Activated CD4-positive, alpha-beta T cell treated with anti-CD3 and anti-CD28 coated beads, Interleukin-2, amount 10 ng/mL, durations not matched to agents 24 days and 14 days (primary cell): ENCODE results near the gene CDYL. TPM values are rescaled to one million over a fixed set of nuclear protein-coding genes. Genes with fewer than 3 reads are reported as not detected.

Experiments
- DNase-seq: peaks from one replicate; pipeline ENCODE4 v3.0.0; 2022
- H3K27ac Mint-ChIP-seq: one replicate; pipeline ENCODE4 v1.8.0; 2022; ENCODE audit warnings: mild to moderate bottlenecking, mixed read lengths
- H3K27me3 Mint-ChIP-seq: one replicate; pipeline ENCODE4 v1.8.0; 2022; ENCODE audit warnings: mixed read lengths
- H3K36me3 Mint-ChIP-seq: one replicate; pipeline ENCODE4 v1.8.0; 2022; ENCODE audit warnings: low read depth, mild to moderate bottlenecking, mixed read lengths
- H3K4me1 Mint-ChIP-seq: one replicate; pipeline ENCODE4 v1.8.0; 2021; ENCODE audit warnings: mixed read lengths
- H3K4me3 Mint-ChIP-seq: one replicate; pipeline ENCODE4 v1.8.0; 2022; ENCODE audit warnings: mild to moderate bottlenecking, moderate library complexity, mixed read lengths
- H3K9me3 Mint-ChIP-seq: one replicate; pipeline ENCODE4 v1.8.0; 2021; ENCODE audit warnings: mixed read lengths
- intact Hi-C: fragments of 100-400 bp; cut with micrococcal nuclease; formaldehyde crosslinking; loops from one replicate; pipeline ENCODE4 v1.15.1; 2023
- total RNA-seq: library from RNA; stranded (reverse); gene quantifications from 2 replicates; pipeline ENCODE4 v1.2.3, GENCODE V29; 2022

The CDYL gene, protein sequence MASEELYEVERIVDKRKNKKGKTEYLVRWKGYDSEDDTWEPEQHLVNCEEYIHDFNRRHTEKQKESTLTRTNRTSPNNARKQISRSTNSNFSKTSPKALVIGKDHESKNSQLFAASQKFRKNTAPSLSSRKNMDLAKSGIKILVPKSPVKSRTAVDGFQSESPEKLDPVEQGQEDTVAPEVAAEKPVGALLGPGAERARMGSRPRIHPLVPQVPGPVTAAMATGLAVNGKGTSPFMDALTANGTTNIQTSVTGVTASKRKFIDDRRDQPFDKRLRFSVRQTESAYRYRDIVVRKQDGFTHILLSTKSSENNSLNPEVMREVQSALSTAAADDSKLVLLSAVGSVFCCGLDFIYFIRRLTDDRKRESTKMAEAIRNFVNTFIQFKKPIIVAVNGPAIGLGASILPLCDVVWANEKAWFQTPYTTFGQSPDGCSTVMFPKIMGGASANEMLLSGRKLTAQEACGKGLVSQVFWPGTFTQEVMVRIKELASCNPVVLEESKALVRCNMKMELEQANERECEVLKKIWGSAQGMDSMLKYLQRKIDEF
- total RNA-seq, result 23.4 and 24.4 TPM in 2 replicates

DNA sequence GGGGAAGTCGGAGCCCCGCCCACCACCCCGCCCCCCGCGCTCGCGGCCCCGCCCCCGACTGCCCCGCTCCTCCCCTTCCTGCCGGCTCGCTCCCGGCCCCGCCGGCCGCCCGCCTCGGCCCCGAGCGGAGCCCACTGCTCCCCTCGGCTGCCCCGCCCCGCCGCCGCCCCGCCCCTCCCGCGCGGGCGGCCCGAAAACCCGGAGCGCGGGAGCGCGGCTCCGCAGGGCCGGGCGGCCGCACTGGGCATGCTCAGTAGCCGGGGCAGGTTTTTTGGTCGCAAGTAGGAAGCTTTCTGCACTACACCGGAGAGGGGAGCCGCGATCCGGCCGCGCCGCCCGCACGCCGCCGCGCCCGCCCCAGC, at the start of gene CDYL:
Gene CDYL (plus strand): TSS at position 274 of the 362 bp plus-strand sequence. CDS start 380 bp downstream, outside the sequence.
- peak; percentile 97 for DNase-seq
- H3K4me3 Mint-ChIP-seq, result peak within 1 kb of the TSS; percentile 85
- intact Hi-C loops, result loop anchor here (5.0 to 10.0 kb wide), 5 partner anchors 139 to 754 kb away; partner anchors contain the start of genes ECI2, FARS2 and LYRM4
- peaks cover 23% of the 10 kb centered on the region for H3K9me3 Mint-ChIP-seq
- peaks cover 35% of the 10 kb centered on the region for H3K27me3 Mint-ChIP-seq
- H3K27ac Mint-ChIP-seq, result peak within 1 kb of the TSS; percentile 87
- peaks cover 40% of the 10 kb centered on the region for H3K4me1 Mint-ChIP-seq
- H3K36me3 Mint-ChIP-seq, result peaks cover 9% of the 10 kb centered on the region

DNA sequence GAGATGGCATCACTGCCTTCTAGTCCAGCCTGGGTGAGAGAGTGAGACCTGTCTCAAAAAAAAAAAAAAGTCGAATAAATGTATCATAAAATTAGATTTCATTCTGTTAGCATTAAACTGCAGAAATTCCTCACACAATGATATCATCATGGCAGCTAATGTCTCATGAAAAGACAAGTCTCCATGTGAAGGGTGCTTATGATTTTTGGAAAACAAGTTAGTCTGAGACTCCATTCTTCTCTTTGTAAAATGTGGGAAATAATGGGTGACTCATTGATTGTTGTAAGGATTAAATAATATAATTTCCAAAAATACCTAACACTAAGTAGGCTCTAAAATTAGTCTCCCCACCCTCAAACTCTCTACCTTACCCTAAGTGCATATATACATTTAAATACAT, 49.6 kb upstream of the CDYL start:
- intact Hi-C loops, result no loop called here
- H3K4me3 Mint-ChIP-seq, result no peak overlapping the region

DNA sequence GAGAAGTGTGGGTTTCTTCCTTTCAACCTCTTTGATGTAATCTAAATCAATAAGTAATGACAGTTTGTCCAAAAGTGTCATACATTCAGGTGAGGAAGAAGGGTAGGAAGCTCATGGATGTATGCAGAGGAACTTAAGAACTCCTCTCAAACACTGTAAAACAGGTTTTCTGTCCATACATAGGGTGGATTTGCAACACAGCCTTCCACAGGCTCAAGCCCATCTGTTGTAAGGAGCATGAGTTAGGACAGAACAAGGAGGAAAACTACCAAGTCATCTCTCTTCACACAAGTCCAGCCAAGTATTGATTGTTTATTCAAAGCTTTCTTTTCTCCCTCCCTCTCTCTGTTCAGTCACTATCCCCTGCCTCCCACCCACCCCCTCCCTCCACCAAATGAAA, 49.0 kb upstream of the CDYL start:
- no peak overlapping the region for H3K4me3 Mint-ChIP-seq
- no peak for DNase-seq

More for the DNA sequence above, 49.6 kb upstream of the CDYL start:
- Mint-ChIP-seq H3K9me3 (no peaks in the 10 kb centered on the region), H3K36me3 (no peaks in the 10 kb centered on the region), H3K27ac (no peak overlapping the region), H3K4me1 (no peaks in the 10 kb centered on the region), H3K27me3 (peaks cover 5% of the 10 kb centered on the region)
- DNase-seq, result no peak

DNA sequence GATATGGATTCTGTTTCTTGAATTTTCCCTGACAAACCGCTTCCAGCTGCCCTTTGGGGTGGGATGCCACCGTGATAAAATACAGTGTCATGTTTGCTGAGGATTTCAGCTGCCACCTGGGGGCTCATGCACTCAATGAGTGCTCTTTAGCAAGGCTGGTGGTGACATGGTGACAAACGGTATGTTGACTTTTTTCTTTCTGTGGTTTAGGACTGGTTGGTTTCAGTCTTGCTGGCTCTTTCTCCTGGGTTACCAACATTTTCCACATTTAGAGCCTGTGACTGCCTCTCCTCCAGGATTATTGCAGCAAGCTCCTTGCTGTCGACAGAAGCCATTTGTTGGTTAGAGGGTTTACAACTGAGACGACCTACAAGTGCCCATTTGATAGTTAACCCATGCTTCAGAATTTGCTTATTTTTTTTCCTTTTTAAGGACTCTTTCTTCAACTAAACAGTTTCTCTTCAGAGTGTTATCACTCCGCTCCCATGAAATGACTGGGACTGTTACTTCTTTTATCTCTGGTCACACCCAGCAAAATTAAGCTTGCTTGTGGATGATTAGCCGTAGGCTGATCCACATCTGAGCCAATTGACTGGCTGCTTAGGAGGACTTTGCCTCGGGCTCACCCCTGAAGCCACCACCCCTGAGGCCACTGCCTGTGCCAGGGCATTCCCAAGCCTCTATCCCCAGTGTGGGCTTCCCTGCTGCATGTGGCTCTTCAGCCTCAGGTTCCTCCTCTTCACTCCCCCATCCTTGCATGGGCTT, 48.4 kb upstream of the CDYL start:
- no peak overlapping the region for H3K4me3 Mint-ChIP-seq
- intact Hi-C loops, result no loop called here

More for the DNA sequence above, 49.0 kb upstream of the CDYL start:
- Mint-ChIP-seq H3K27ac (no peak overlapping the region), H3K9me3 (no peaks in the 10 kb centered on the region), H3K4me1 (no peaks in the 10 kb centered on the region), H3K36me3 (no peaks in the 10 kb centered on the region), H3K27me3 (peaks cover 5% of the 10 kb centered on the region)
- intact Hi-C loops, result no loop called here

DNA sequence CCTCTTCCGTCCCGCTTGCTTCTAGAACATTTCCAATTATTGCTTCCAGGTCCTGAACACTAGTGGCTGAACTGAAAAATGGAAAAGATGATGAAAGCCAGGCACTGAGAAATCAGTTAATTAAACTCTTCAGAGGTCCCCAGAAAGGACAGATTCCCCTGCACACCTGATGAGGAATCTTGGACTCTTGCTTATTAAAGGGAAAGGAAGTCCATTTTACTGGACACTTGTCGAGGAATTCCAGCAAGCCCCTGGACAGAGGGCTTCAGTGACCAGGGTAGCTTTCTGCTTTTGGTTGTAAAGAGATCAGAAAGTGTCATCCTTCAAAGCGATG, 47.8 kb upstream of the CDYL start:
- intact Hi-C loops, result no loop called here
- no peaks in the 10 kb centered on the region for H3K4me1 Mint-ChIP-seq
- H3K9me3 Mint-ChIP-seq, result no peaks in the 10 kb centered on the region
- H3K27ac Mint-ChIP-seq, result no peak overlapping the region
- H3K27me3 Mint-ChIP-seq, result peaks cover 5% of the 10 kb centered on the region
- DNase-seq, result no peak
- H3K4me3 Mint-ChIP-seq, result no peak overlapping the region
- no peaks in the 10 kb centered on the region for H3K36me3 Mint-ChIP-seq

More for the DNA sequence above, 48.4 kb upstream of the CDYL start:
- Mint-ChIP-seq H3K4me1 (no peaks in the 10 kb centered on the region), H3K9me3 (no peaks in the 10 kb centered on the region), H3K27ac (no peak overlapping the region), H3K36me3 (no peaks in the 10 kb centered on the region), H3K27me3 (peaks cover 5% of the 10 kb centered on the region)
- DNase-seq, result no peak

DNA sequence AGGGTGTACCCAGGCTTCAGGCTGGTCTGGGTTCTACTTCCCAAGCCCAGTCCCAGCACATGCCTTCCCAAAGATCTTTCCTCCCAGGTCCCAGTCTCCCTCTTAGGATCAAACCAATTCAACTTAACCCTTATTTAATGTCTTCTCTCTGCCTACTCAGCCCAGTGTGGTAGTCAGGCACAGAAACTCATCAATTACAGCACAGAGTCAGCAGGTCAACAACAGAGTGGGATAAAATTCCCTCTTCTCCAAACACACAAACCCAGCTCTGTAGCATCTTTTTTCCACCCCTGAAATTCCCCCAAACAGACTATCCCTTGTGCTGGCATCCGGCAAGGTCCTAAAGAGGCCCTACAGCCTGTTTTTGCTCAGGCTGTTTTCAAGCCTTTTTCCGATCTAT, 47.3 kb upstream of the CDYL start:
- intact Hi-C loops, result no loop called here
- no peaks in the 10 kb centered on the region for H3K9me3 Mint-ChIP-seq
- H3K4me1 Mint-ChIP-seq, result no peaks in the 10 kb centered on the region
- H3K4me3 Mint-ChIP-seq, result no peak overlapping the region
- no peaks in the 10 kb centered on the region for H3K36me3 Mint-ChIP-seq
- peaks cover 5% of the 10 kb centered on the region for H3K27me3 Mint-ChIP-seq
- no peak overlapping the region for H3K27ac Mint-ChIP-seq
- DNase-seq, result no peak

DNA sequence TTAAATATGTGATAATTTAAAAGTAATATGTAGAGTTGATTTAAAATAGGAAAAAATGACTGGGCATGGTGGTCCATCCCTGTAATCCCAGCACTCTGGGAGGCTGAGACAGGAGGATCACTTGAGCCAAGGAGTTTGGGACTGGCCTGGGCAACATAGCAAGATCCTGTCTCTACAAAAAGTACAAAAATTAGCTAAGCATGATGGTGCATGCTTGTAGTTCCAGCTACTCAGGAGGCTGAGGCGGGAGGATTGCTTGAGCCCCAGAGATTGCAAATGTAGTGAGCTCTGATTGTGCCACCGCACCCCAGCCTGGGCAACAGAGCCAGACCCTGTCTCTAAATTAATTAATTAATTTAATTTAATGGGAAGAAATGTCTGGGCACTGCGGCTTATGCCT, 44.2 kb upstream of the CDYL start:
- no peak for DNase-seq
- H3K27ac Mint-ChIP-seq, result no peak overlapping the region
- intact Hi-C loops, result no loop called here
- no peaks in the 10 kb centered on the region for H3K9me3 Mint-ChIP-seq
- H3K36me3 Mint-ChIP-seq, result no peaks in the 10 kb centered on the region
- no peaks in the 10 kb centered on the region for H3K4me1 Mint-ChIP-seq
- H3K4me3 Mint-ChIP-seq, result no peak overlapping the region
- peaks cover 8% of the 10 kb centered on the region for H3K27me3 Mint-ChIP-seq

DNA sequence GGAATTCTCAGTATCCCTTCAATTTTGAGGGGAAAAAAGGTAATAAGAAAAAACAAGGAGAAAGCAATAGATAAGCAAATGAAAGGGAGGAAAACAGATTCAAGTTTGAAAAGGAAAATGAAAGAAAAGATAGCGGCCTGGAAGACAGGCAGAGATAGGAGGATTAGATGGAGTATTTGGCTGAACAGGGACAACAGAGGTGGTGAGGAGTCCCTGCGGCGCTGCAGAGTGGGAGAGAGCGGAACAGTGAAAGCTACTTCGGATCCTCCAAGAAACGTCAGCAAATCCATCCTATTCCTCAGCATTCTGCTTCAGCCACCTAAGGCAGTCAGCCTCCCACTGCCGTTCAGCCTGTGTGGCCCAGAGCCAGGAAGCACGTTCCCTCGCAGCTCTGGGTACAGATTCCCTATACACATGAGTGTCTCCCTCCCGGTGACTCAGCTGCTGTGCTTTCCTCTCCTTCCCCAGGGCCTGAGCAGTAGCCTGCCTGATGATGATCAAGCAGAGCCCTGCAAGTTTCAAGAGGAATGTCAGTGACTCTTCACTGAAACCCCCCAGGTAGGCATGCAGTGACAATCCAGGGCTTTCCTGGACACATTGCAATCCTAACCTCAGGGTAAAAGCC, 43.4 kb upstream of the CDYL start:
- no peak for DNase-seq
- Mint-ChIP-seq H3K9me3 (no peaks in the 10 kb centered on the region), H3K4me3 (no peak overlapping the region), H3K36me3 (no peaks in the 10 kb centered on the region), H3K27ac (no peak overlapping the region), H3K27me3 (peaks cover 8% of the 10 kb centered on the region), H3K4me1 (no peaks in the 10 kb centered on the region)
- intact Hi-C loops, result no loop called here

DNA sequence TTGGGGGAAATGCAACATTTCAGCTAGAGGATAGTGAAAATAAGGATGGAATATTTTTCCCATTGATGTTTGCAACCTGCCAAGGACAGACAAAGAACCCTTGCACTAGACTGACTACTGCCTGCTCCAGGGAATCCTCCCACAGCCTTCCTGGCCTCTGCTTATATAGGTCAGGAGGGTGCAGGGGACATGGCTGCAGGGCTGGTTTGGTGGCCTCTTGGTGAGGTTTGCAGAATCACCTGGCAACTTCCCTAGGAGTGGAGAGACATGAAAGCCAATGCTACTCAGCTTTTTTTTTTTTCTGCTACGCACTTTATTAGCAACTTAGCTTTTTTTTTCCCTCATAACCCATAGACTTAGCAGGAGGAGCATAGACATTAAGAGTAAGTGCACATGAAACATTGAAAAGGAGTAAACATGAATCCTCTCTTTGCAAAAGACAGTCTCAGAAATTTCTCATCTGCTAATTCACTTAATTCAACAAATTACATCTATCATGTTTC, 39.8 kb upstream of the CDYL start:
- no peak overlapping the region for H3K4me3 Mint-ChIP-seq
- DNase-seq, result no peak
- H3K27me3 Mint-ChIP-seq, result peaks cover 5% of the 10 kb centered on the region
- intact Hi-C loops, result no loop called here
- no peaks in the 10 kb centered on the region for H3K36me3 Mint-ChIP-seq
- no peaks in the 10 kb centered on the region for H3K9me3 Mint-ChIP-seq
- no peak overlapping the region for H3K27ac Mint-ChIP-seq
- H3K4me1 Mint-ChIP-seq, result no peaks in the 10 kb centered on the region

DNA sequence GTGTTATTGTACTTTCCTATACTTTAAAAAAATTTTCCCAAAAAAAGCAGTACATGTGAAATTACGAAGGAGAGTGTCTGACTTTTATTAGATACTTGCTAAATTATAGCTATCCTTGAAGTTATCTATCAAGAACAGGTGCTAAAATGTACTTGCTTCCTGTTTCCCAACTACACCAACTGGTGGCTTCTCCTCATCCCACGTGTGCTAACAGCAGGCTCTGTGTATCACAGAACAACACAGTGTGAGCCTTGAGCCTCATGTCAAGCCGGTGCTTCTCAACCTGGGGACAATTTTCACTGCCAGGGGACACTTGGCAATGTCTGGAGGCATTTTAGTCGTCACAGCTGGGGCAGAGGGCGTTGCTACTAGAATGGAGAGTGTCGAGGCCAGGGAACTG, 36.2 kb upstream of the CDYL start:
- DNase-seq, result no peak
- Mint-ChIP-seq H3K27ac (no peak overlapping the region), H3K4me1 (no peaks in the 10 kb centered on the region), H3K9me3 (no peaks in the 10 kb centered on the region), H3K27me3 (peaks cover 7% of the 10 kb centered on the region), H3K4me3 (no peak overlapping the region), H3K36me3 (no peaks in the 10 kb centered on the region)
- intact Hi-C loops, result no loop called here

DNA sequence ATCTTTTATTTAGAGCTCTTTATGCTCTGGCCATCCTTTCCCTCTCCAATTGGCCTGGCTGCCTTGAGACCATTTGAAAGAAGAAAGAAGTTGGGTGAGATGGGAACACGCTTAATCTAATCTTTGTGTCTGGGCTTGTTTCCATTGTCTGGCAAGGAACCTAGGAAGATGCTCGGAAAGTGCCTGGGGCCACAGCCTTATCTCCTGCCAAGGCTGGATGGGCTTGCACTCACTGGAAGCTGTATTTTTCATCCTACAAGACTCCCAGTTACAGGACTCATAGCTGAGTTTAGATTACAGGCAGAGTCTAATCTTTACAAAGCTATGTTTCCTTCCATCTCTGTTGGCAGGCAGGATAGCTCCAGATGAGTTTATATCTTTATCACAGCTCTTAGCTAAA, 33.1 kb upstream of the CDYL start:
- intact Hi-C loops, result no loop called here
- H3K9me3 Mint-ChIP-seq, result no peaks in the 10 kb centered on the region
- H3K4me1 Mint-ChIP-seq, result no peaks in the 10 kb centered on the region
- H3K36me3 Mint-ChIP-seq, result no peaks in the 10 kb centered on the region
- H3K27me3 Mint-ChIP-seq, result peaks cover 3% of the 10 kb centered on the region
- DNase-seq, result no peak
- no peak overlapping the region for H3K4me3 Mint-ChIP-seq
- H3K27ac Mint-ChIP-seq, result no peak overlapping the region

DNA sequence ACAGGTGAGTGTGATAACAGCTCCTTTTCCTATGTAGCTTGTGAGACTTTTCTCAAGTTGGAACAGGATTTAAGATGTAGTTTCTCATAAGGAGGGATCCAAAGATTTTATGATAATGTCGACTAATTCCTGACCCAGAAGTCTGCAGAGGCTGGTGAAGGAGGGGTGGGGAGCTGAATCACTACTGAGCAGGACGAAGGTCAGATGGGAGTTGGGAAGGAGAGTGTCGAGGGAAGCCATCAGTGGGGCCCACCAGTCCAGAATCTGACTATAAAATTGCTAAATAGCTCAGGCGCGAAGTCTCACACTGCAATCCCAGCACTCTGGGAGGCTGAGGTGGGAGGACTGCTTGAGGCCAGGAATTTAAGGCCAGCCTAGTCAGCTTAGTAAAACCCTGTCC, 32.3 kb upstream of the CDYL start:
- Mint-ChIP-seq H3K27ac (no peak overlapping the region), H3K9me3 (no peaks in the 10 kb centered on the region), H3K4me1 (no peaks in the 10 kb centered on the region), H3K27me3 (peaks cover 6% of the 10 kb centered on the region), H3K36me3 (no peaks in the 10 kb centered on the region), H3K4me3 (no peak overlapping the region)
- intact Hi-C loops, result no loop called here
- no peak for DNase-seq

DNA sequence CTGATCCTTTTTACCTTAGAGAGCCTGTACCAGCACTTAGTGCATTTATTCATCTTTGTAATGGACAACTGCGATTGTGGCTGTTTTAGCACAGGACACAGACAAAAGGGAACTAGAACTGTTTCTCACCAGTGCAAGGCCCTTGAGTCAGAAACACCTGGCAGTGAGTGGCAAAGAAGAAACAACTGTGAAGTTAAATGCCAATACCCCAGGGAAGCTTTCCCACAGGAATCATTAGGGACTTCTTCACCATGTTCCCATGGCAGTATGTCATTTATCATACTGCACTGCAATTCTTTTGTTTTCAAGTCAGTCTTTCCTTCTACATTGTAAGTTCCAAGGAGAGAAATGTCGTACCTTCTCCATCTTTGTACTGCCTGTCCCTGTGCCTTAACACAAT, 28.6 kb upstream of the CDYL start:
- Mint-ChIP-seq H3K9me3 (no peaks in the 10 kb centered on the region), H3K4me1 (no peaks in the 10 kb centered on the region), H3K27me3 (peaks cover 6% of the 10 kb centered on the region)

More for the DNA sequence above, 28.6 kb upstream of the CDYL start:
- no peak for DNase-seq
- Mint-ChIP-seq H3K4me3 (no peak overlapping the region), H3K36me3 (no peaks in the 10 kb centered on the region), H3K27ac (no peak overlapping the region)
- intact Hi-C loops, result no loop called here
